GM12878 (cell line): ENCODE data around the gene ARHGAP27. TPM values are rescaled to one million over a fixed set of nuclear protein-coding genes. Genes with fewer than 3 reads are reported as not detected.

ENCODE experiments used
- BRCA1 ChIP-seq: IDR thresholded peaks from 2 replicates; pipeline ENCODE4 v1.6.1; 2011; ENCODE audit warnings: low read depth, low read length, improper control_type of control experiment
- CBX3 ChIP-seq: fragments of 200-600 bp; sonication (generic); IDR thresholded peaks from 2 replicates; pipeline ENCODE4 v1.6.1; 2016; ENCODE audit warnings: low read depth, borderline replicate concordance
- CBX5 ChIP-seq: sonication (generic); IDR thresholded peaks from 2 replicates; pipeline ENCODE4 v1.6.1; 2016; ENCODE audit warnings: low read depth, moderate library complexity, mild to moderate bottlenecking, inconsistent platforms
- CEBPB ChIP-seq, 2 experiments: fragments of 150-350 bp in 1 of 2; IDR thresholded peaks; 2 replicates each; pipeline ENCODE4 v1.6.1; 2012 to 2014; ENCODE audit warnings: low read depth in 2 of 2, low read length in 2 of 2, borderline replicate concordance in 1 of 2, inconsistent platforms in 1 of 2
- CEBPZ ChIP-seq: fragments of 150-350 bp; IDR thresholded peaks from 2 replicates; pipeline ENCODE4 v1.6.1; 2016; ENCODE audit warnings: low read depth, low read length
- CHD2 ChIP-seq: IDR thresholded peaks from 2 replicates; pipeline ENCODE4 v1.6.1; 2011; ENCODE audit warnings: low read depth, low read length, improper control_type of control experiment, borderline replicate concordance
- ELK1 ChIP-seq: IDR thresholded peaks from 2 replicates; pipeline ENCODE4 v1.6.1; 2012; ENCODE audit warnings: low read depth, low read length, improper control_type of control experiment
- ESRRA ChIP-seq: IDR thresholded peaks from 2 replicates; pipeline ENCODE4 v1.6.1; 2012; ENCODE audit warnings: mild to moderate bottlenecking, low read length, improper control_type of control experiment
- GATAD2B ChIP-seq: fragments of 450-650 bp; conservative IDR thresholded peaks from 2 replicates; pipeline ENCODE4 v1.6.1; 2017; ENCODE audit warnings: low read depth, mild to moderate bottlenecking, moderate library complexity
- HCFC1 ChIP-seq: fragments of 150-350 bp; IDR thresholded peaks from 2 replicates; pipeline ENCODE4 v1.6.1; 2014; ENCODE audit warnings: low read length
- KDM1A ChIP-seq: fragments of 200-600 bp; sonication (generic); IDR thresholded peaks from 2 replicates; pipeline ENCODE4 v1.6.1; 2016; ENCODE audit warnings: borderline replicate concordance
- LARP7 ChIP-seq: fragments of 450-650 bp; IDR thresholded peaks from 2 replicates; pipeline ENCODE4 v1.6.1; 2017; ENCODE audit warnings: mild to moderate bottlenecking
- MYB ChIP-seq: fragments of 150-350 bp; IDR thresholded peaks from 2 replicates; pipeline ENCODE4 v1.6.1; 2014; ENCODE audit warnings: mild to moderate bottlenecking, low read depth, low read length, borderline replicate concordance
- PKNOX1 ChIP-seq: fragments of 450-650 bp; IDR thresholded peaks from 2 replicates; pipeline ENCODE4 v1.6.1; 2016; ENCODE audit warnings: mild to moderate bottlenecking
- PML ChIP-seq: IDR thresholded peaks from 2 replicates; pipeline ENCODE4 v1.6.1; 2012; ENCODE audit warnings: low read length, inconsistent platforms
- SMAD5 ChIP-seq: IDR thresholded peaks from 2 replicates; pipeline ENCODE4 v1.6.1; 2016; ENCODE audit warnings: antibody characterized with exemption, low read depth
- YY1 ChIP-seq: IDR thresholded peaks from 2 replicates; pipeline ENCODE4 v1.6.1; 2011; ENCODE audit warnings: low read depth, mild to moderate bottlenecking, low read length
- ZBTB40 ChIP-seq: fragments of 450-650 bp; IDR thresholded peaks from 2 replicates; pipeline ENCODE4 v1.6.1; 2016; ENCODE audit warnings: mild to moderate bottlenecking, moderate library complexity, borderline replicate concordance
- ZNF217 ChIP-seq: fragments of 450-650 bp; IDR thresholded peaks from 2 replicates; pipeline ENCODE4 v1.6.1; 2017; ENCODE audit warnings: antibody characterized with exemption, mild to moderate bottlenecking
- ZNF384 ChIP-seq: IDR thresholded peaks from 2 replicates; pipeline ENCODE4 v1.6.1; 2012; ENCODE audit warnings: low read depth, mild to moderate bottlenecking, low read length, improper control_type of control experiment, borderline replicate concordance
- polyA plus RNA-seq, 11 experiments: library from polyadenylated mRNA; depleted of rRNA in 4 of 11; unstranded in 6 of 11; stranded (reverse) in 5 of 11; fragments of >200 nt; fragmentation: Nextera tagmentation in 4 of 11; fragmentation: Illumina TruSeq in 1 of 11; extraction: Ambion mirVana in 4 of 11; extraction: Trizol in 1 of 11; gene quantifications; 1 replicate in 1 of 11; 2 replicates in 10 of 11; pipeline versions ENCODE4 v1.2.1 to v1.2.3, GENCODE V29; 2011 to 2016; ENCODE audit warnings: inconsistent platforms in 2 of 11, missing spikeins in 2 of 11, low read depth in 1 of 11
- total RNA-seq, 4 experiments: library from RNA; depleted of rRNA in 3 of 4; stranded (reverse); fragments of >200 nt in 3 of 4; fragmentation: Illumina TruSeq in 1 of 4; extraction: Trizol in 1 of 4; gene quantifications; 2 replicates each; pipeline versions ENCODE4 v1.2.1 to v1.2.3, GENCODE V29; 2013 to 2021

Gene ARHGAP27
- total and polyA plus RNA-seq, 10 of the 15 experiments (the other 5 are each of a cell fraction or from before 2014, with no cell fraction given), result 0.64 to 45.7 (median 17.7) TPM

GRCh38 chr17:45385331-45385997, 47.2 kb downstream of the ARHGAP27 start (continued):
- TF ChIP-seq CHD2, result 0 out of 2 replicates have a peak, but pooled peaks have one; percentile 26
- no peak for TF ChIP-seq CEBPB (IDR thresholded peaks at IDR 0.05; ENCODE audit: borderline replicate concordance in 1 of 2, low read depth in 2 of 2, low read length in 2 of 2)
- no peak for TF ChIP-seq ZNF384
- TF ChIP-seq ELK1, result no peak
- TF ChIP-seq LARP7, result 0 out of 2 replicates have a peak, but pooled peaks have one; percentile 48
- TF ChIP-seq YY1, result peak; percentile 81
- no peak for TF ChIP-seq PML
- TF ChIP-seq KDM1A, result no peak
- TF ChIP-seq PKNOX1, result no peak
- TF ChIP-seq CBX5, result no peak
- TF ChIP-seq ZBTB40, result no peak
- no peak for TF ChIP-seq ESRRA
- TF ChIP-seq MYB, result no peak
- no peak for TF ChIP-seq HCFC1
- no peak for TF ChIP-seq CEBPZ
- no peak for TF ChIP-seq SMAD5
- no peak for TF ChIP-seq ZNF217
- peak; percentile 52; the same call in 1 of the 2 replicates for TF ChIP-seq GATAD2B
- no peak for TF ChIP-seq BRCA1
- no peak for TF ChIP-seq CBX3
